Right hindlimb (tissue), 1 donor: ENCODE data around the gene GRIN2B.

Experiments
- DNase-seq: peaks from one replicate; pipeline ENCODE4 v3.0.0-alpha.2; 2018

GRIN2B gene

DNA sequence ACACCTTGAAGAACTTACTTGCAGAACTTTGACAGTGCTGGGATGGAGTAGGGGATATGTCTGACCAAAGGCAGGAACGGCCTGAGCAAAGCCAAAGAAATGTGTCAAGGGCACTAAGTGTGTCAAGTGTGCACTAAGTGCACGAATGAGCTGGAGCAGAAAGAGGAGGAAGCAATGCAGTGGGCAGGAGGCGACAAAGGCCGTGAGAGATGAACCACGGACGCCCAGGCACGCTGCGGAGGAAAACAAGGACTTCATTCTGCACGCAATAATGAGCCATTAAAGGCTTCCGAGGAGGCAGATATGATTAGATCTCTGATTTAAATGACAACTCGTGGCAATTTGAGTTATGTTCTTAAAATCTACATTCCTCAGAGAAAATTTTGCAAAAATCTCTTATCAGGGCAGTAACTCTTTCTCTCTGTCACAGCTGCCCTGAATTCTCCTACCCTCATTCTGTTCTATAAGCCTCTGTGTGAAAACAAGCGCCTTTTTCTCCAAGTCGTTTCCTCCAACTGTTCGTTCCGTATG, 25.3 kb downstream of the GRIN2B start:
- DNase-seq: no peak

DNA sequence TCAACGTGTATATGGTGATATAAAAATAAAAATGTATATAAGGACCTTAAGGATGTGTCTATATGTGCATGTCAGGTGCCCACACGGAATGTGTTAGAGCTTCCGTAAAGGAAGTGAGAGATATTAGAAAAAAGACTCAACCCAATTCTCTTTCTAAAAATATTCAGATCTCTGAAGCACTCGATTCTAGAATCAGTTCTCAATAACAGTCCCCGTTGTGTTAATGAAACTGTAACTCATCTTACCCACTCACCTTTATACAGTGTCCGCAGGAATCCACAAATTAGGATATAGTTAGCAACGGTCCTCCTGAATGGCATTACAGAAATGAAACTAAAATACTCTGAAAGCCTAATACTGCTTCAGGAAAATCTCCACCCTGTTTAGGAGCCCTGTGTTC, 29.3 kb downstream of the GRIN2B start:
- DNase-seq: no peak

DNA sequence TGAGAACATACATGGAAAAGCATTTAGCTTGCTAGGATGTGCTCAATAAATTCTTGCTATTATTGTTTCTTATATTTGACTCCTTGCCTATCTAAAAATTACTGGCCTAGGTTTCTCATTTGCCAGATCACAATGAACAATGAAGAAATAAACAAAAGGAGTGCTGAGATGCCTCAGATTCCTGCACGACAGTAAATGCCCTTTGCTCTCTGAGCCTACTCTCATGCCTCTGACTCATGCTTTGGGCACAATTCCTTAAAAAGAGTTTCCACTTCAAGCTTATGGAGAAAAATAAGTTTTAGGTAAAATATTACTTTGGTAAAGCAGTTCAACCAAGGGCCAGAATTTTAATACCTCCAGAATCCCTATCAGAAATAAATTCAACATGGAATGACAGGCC, 30.9 kb downstream of the GRIN2B start:
- no peak for DNase-seq

DNA sequence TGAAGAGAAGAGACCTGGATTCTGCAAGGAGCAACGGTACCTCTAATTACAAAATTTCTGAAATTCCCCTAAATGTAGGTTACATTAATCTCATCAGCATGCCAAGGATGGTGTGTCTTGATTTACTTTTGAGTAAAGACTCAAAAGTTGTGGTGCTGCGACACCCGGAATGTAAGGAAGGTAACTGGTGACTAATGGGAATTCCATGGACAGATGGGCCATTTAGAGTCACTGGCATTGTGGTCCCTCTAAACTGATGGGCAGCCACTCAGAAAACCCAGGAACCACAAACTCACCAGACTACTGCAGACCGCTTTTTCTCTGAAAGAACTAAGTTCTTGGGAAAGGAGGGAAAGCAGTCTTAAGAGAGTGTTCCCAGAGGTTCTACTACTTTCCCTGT, 32.8 kb downstream of the GRIN2B start:
- no peak for DNase-seq

DNA sequence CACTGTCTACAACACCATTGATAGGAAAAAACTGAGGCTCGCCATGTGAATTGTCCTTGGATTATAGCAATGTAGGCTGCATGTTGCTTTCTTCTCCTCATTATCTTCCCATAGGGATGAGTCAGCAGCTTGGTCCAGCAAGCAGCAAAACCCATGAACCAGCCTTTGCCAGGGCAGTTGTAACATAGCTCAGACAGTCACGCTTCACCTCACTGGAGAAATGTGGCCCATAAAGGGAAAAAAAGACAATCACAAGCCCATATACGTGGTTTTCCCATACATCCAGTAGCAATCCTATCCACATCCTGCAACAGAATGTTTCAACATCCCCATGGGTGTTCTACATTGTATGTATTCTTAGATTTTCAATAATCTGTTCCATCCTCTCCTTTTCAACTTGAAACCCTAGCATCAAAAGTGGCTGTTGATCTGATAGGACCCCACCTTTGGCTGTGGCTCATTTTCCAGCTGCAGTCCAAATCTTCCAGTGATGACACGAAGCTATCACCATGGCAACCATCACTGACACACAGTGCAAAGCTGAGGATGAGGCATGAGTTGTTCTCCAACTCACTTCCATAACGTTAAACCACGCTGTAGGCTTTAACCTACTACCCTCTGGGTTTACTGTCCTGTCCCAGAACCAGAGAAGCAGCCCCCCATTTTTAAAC, 34.0 kb downstream of the GRIN2B start:
- DNase-seq: no peak

DNA sequence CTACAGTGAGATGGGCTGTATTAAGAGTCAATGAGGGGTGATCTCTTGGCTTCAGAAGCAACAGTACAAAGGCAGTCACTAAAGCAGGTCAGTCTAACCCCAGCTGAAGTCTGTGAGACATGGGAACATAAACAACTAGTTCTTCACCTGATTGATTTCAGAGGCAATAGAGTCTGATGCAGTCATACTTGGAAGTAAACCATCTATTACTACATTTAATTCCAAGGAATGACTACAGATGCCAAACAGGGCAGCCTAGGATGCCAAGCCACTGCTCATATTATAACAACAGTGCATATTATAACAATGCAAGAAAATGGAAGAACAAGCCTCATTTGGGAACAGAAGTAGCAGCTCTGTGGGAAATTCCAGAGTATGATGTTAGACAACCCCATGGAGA, 35.8 kb downstream of the GRIN2B start:
- no peak for DNase-seq

DNA sequence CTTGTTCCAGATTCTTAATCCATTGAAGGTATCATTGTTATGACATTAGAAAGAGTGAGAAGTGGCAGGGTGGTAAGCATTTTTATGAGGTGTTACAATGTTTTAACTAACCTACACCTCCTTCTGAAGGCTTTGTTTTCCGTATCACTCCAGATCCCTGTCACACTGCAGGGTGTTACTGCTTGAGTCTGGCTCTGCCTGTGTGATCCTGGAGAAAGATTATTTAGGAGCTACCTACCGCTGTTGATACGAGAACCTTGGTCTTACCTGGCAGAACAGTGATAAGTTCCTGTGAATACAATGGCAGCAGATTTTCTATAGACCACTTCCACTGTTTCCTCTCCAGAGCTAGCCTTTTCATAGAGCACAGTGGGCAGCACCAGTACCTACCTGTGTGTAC, 36.2 kb downstream of the GRIN2B start:
- no peak for DNase-seq

DNA sequence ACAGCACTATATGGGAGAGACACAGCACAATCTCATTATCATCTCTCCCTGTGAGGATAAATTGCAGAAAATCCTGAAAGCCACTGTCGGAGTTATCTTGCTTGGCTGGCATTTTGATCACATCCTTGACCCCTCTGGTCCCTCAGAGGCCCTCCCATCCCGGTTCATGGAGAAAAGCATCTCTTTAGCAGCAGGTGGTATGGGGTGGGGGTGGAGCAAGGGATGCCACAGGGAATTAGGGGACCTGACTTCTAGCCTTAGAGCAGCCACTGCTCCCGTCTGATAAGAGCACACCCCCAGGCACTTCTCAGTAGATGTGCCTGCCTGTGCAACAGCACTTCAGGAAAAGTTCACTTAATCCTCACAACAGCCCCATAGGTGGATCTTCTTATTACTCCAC, 38.6 kb downstream of the GRIN2B start:
- DNase-seq: no peak

DNA sequence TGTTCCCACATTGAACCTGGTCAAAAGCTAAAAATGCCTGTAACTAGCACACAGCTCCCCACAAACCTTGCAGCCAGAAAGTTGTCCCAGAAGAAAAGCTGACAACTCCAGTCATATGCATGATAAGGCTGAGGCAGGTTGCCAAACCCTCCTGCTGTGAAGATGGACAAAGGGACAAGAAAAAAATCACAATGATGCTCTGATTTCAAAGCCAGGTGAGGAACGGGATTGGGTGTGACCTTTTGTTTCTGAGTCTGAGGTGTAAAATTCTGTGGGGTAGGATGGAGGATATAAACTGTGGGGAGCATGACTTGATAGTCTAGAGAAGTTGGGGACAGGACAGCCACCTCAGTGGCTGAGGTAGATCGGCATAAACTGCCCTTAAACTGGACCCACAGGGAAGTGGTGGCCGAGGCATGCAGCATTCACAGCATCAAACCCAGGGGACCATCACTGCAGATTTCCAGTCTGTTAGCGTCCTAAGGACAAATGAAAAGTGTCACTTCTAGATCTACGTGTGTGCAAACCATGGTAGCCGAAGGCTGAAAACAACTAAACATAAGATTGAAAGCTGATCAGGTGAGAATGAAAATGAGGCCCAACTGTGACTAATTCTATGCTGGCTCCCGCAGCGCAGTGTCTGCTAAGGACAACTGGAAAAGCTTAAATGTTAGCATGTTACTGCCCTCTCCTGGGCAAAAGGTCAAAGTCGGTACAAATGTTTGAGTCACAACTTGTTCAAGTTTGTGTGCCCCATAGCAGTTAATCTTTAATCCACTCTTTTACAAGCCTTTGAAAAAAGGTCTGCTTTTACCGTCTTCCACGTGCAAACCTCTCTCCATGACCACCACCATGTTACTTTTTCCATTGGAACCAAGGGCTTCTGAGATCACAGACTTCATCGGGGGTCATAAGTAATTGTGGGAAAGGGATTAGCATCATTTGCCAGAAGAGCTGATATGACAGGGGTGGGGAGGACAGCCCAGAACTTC, 39.8 kb downstream of the GRIN2B start:
- DNase-seq: peak; percentile 46

DNA sequence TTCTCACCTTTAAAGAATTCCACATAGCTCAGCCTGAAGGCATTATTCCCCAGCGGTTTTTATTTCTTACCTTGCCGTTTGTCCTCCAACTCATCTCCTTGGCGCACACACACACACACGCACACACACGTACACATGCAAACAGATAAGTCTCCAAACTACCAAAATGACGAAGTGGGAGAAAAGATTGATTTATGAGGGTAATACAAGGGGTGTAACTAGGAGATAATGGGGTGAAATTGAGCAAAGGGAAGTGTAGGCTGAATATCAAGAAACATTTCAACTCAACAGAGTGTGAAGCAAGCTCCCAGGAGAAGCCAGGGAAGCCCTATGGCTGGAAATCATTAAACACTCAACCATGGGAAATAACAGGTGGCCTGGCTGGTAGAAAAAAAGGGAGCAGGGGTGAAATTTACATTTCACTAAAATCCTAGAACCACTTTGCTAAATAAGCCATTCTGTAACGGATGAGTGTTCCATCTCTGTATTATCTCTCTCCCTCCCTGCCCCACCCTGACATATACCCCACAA, 41.0 kb downstream of the GRIN2B start:
- no peak for DNase-seq

DNA sequence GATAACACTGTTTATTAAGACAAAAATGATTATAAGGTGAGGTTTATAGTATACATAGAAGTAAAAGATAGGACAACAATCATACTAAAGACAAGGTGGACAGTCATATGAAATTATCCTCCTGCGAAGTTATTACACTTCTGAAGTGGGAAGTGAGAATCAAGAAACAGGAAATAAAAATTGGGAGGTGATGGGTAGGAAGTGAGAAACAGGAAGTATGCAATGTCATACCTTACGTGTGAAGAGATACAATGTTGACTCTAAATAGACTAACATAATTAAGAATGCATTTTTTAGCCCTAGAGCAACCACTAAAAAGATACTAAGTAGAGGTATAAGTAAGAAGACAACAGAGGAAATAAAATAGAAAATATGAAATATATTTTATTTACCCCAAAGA, 43.7 kb downstream of the GRIN2B start:
- DNase-seq: no peak

DNA sequence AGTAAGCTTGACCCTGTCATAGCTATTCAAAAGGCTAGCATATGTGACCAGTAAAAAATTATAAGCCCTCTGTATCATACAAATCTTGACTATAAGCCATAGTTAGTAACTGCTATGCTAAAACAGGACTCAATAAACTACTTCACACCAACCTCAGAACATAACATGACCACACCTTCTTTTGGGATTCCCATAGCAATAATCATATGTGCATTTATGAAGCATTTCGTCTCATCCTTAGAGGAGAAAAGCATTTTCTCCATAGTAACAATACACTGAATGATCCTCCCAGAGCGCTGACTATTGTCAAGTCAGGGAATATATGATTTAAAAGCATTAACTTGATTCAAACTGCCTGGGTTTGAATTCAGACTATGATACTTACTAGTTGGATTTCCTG, 46.2 kb downstream of the GRIN2B start:
- no peak for DNase-seq
